ENCODE data around the gene KLF2. TPM values are rescaled to one million over a fixed set of nuclear protein-coding genes. Genes with fewer than 3 reads are reported as not detected.

KLF2 gene
- total RNA-seq, 1 donor from 2014 or later: 137 TPM

DNA sequence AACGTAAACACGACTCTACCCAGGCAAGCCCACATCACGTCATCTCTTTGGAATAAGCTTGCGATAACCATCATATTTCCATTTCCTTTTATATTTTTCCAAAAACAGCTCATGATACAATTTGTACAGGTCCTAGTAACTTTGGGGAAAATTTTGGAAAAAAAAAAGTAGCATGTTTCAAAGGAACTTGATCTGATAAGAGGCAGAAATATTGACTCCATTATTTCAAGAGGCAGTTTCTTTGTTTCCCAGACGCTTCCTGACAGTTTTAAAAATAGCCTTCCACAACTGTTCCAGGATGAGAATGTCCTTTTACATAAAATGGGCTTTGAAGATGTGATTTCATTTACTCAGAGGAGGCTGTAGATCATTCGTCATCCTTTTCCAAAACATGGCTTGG, 23.1 kb downstream of the KLF2 start:
- Histone ChIP-seq H3K4me3 (no peak overlapping the region), H3K4me1 (peaks cover 31% of the 10 kb centered on the region), H3K36me3 (no peaks in the 10 kb centered on the region), H3K9me3 (no peaks in the 10 kb centered on the region), H3K27me3 (ENCODE audit: low read depth) (no peaks in the 10 kb centered on the region), H3K27ac (peak overlapping the region; percentile 49)
- DNase-seq (no peak), ATAC-seq (peak in 1 of 2 donors; percentile 35)
- TF ChIP-seq, protein P1, sequence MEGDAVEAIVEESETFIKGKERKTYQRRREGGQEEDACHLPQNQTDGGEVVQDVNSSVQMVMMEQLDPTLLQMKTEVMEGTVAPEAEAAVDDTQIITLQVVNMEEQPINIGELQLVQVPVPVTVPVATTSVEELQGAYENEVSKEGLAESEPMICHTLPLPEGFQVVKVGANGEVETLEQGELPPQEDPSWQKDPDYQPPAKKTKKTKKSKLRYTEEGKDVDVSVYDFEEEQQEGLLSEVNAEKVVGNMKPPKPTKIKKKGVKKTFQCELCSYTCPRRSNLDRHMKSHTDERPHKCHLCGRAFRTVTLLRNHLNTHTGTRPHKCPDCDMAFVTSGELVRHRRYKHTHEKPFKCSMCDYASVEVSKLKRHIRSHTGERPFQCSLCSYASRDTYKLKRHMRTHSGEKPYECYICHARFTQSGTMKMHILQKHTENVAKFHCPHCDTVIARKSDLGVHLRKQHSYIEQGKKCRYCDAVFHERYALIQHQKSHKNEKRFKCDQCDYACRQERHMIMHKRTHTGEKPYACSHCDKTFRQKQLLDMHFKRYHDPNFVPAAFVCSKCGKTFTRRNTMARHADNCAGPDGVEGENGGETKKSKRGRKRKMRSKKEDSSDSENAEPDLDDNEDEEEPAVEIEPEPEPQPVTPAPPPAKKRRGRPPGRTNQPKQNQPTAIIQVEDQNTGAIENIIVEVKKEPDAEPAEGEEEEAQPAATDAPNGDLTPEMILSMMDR (IDR thresholded peaks at IDR 0.05): no peak
- intact Hi-C loops (cut with DNase I): no loop called here

DNA sequence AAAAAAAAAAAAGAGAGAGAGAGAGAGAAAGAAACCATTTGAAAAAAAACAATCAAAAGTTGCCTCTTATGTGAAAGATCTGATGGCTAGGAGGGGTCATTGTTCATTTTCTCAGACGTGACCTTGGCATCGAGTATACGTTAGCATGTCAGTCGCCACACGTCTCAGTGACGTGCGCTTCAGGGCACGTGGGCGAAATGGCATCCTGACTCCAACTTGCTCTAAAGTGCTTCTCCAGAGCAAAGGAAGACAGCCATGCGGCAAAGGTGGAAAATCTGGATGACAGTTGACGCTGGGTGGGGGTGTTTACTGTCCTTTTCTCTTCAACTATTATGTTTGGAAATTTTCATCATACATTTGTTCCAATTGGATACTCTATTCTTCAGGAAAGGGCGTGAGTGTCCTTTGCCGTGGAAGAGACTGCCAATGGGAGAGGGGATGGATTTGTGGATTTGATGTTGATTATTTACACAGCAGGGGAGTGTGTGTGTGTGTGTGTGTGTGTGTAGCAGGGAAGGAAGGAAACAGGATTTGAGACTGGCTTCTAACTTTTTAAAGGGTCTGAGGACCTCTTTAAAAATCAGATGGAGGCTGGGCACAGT, 25.0 kb downstream of the KLF2 start:
- ATAC-seq: peak in 1 of 2 donors; percentile 28

GRCh38 chr19:16351133-16351809, 26.6 kb downstream of the KLF2 start:
- H3K36me3 ChIP-seq: no peaks in the 10 kb centered on the region
- TF ChIP-seq, protein P1 (IDR thresholded peaks at IDR 0.05): no peak
- H3K4me3 ChIP-seq: no peak overlapping the region
- intact Hi-C loops (cut with DNase I): no loop called here
- no peak for ATAC-seq
- no peaks in the 10 kb centered on the region for H3K9me3 ChIP-seq
- DNase-seq: no peak
- peaks cover 26% of the 10 kb centered on the region for H3K4me1 ChIP-seq
- no peaks in the 10 kb centered on the region for H3K27me3 ChIP-seq (ENCODE audit: low read depth)
- H3K27ac ChIP-seq: peak overlapping the region; percentile 7

More for the DNA sequence above, 25.0 kb downstream of the KLF2 start:
- TF ChIP-seq, protein P1 (IDR thresholded peaks at IDR 0.05): no peak
- H3K4me3 ChIP-seq: no peak overlapping the region
- no peak overlapping the region for H3K27ac ChIP-seq
- no peaks in the 10 kb centered on the region for H3K9me3 ChIP-seq
- intact Hi-C loops (cut with DNase I): no loop called here
- H3K4me1 ChIP-seq: peaks cover 21% of the 10 kb centered on the region
- no peaks in the 10 kb centered on the region for H3K27me3 ChIP-seq (ENCODE audit: low read depth)
- H3K36me3 ChIP-seq: no peaks in the 10 kb centered on the region
- DNase-seq: no peak

DNA sequence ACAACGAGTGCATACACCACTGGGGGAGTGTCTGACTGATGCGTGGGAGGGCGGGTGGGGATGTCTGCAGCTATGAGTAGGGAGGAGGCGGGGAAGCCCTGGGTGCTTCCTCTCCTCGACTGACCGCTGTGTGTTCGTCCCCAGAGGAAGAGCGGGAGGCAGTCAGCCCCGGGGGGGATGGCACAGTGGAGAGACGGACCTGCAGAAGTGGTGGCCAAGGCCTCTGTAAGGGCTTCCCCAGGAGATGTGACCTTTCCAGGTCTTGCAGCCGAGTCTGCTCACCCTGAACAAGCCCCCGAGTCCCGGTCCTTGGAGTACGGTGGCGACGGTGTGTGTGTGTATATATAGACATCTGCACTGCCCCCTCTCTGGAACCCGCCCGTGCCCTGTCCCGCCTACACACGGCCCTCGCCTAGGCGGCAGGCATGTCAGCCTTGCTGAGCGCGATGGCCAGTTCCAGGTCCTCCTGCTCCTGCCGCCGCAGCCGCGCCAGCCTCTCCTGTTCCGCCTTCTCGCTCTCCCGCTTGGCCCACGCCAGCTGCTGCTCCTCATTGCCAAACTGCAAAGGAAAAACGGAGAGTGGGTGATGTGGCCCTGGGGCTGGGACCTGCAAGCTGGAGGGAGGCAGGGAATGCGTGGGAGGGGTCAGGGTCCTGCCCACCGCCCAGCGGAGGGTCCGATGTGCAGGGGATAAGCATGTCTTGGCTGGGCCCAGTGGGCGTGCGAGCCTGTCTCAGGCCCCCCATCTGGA, 30.8 kb downstream of the KLF2 start:
- intact Hi-C loops (cut with DNase I): no loop called here
- no peaks in the 10 kb centered on the region for H3K36me3 ChIP-seq
- no peaks in the 10 kb centered on the region for H3K9me3 ChIP-seq
- TF ChIP-seq, protein P1 (IDR thresholded peaks at IDR 0.05): no peak
- peak overlapping the region; percentile 20 for H3K4me3 ChIP-seq
- peaks cover 24% of the 10 kb centered on the region for H3K4me1 ChIP-seq
- DNase-seq (peak; percentile 66), ATAC-seq (peak; percentile 55 to 70)
- H3K27me3 ChIP-seq (ENCODE audit: low read depth): no peaks in the 10 kb centered on the region
- no peak overlapping the region for H3K27ac ChIP-seq

DNA sequence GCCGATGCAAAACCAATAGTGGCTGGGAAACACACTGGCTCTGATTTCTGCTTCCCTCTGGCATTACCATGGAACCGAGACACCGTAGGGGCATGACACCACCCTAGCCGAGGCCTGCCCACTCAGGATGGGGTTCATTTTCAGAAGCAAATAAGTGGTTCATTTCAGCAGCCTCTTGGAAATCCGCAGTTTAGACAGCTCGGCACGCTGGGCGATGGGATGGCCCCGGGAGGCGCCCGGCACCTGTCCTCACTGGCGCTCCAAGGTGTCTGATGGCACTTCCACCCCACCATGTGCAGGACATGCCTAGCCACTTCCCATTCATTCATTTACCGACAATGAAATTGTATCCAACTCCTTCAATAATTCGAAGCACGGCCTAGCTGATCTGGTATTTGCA, 33.8 kb downstream of the KLF2 start:
- intact Hi-C loops (cut with DNase I): no loop called here
- H3K4me3 ChIP-seq: no peak overlapping the region

More for the DNA sequence above, 33.8 kb downstream of the KLF2 start:
- Histone ChIP-seq H3K9me3 (no peaks in the 10 kb centered on the region), H3K36me3 (no peaks in the 10 kb centered on the region), H3K4me1 (peaks cover 32% of the 10 kb centered on the region), H3K27me3 (ENCODE audit: low read depth) (no peaks in the 10 kb centered on the region), H3K27ac (no peak overlapping the region)
- TF ChIP-seq, protein P1 (IDR thresholded peaks at IDR 0.05): no peak
- no peak for DNase-seq
- ATAC-seq: no peak
